A549 (cell line): ENCODE data around the gene CYP19A1. TPM values are rescaled to one million over a fixed set of nuclear protein-coding genes. Genes with fewer than 3 reads are reported as not detected.

ENCODE experiments used
- ATAC-seq, 2 experiments: fragments of 200-7000 bp in 1 of 2; fragments of >200 bp in 1 of 2; cut with Nextera tagmentation in 1 of 2; cut with Tn5 transposase in 1 of 2; 3 replicates each; pipeline versions ENCODE4 v1.8.0 to v1.9.1; 2018 to 2020; ENCODE audit warnings: mild to moderate bottlenecking in 1 of 2, moderate library complexity in 1 of 2
- CTCF ChIA-PET: fragments of 300-600 bp; sonication (Branson Sonifier 250); formaldehyde crosslinking; extraction: SDS; loops from one replicate; lab custom pipeline; 2021; ENCODE audit warnings: antibody characterized with exemption, inconsistent platforms; lab: Yijun Ruan, JAX
- POLR2A ChIA-PET: fragments of 350-600 bp; formaldehyde crosslinking; extraction: SDS; loops from one replicate; lab custom pipeline; 2021; ENCODE audit warnings: antibody characterized with exemption, inconsistent platforms; lab: Yijun Ruan, JAX
- DNase-seq, 2 experiments: peaks; one replicate each; pipeline versions ENCODE4 v3.0.0 to v3.0.0-alpha.2; 2011 to 2016; ENCODE audit warnings: low read depth in 1 of 2, low spot score in 1 of 2
- FAIRE-seq: peaks from 2 replicates; lab custom pipeline; 2011; peaks lifted over from hg19 to GRCh38; lab: Jason Lieb, UNC
- H3K27ac ChIP-seq, 2 experiments: fragments of >200 bp; sonication (Bioruptor Twin); formaldehyde crosslinking; 3 replicates each; pipeline ENCODE4 v1.5.1; 2016 to 2017
- H3K4me1 ChIP-seq: fragments of >200 bp; sonication (Bioruptor Twin); formaldehyde crosslinking; 3 replicates; pipeline ENCODE4 v1.6.1; 2016
- H3K4me2 ChIP-seq: fragments of >200 bp; sonication (Bioruptor Twin); formaldehyde crosslinking; 3 replicates; pipeline ENCODE4 v1.6.1; 2016
- H3K4me3 ChIP-seq: fragments of >200 bp; sonication (Bioruptor Twin); formaldehyde crosslinking; 3 replicates; pipeline ENCODE4 v1.5.1; 2016
- H3K9me3 ChIP-seq: fragments of >200 bp; sonication (Bioruptor Twin); formaldehyde crosslinking; 3 replicates; pipeline ENCODE4 v1.6.1; 2016
- CEBPB ChIP-seq, 2 experiments: fragments of >200 bp in 1 of 2; sonication (Bioruptor Twin) in 1 of 2; formaldehyde crosslinking in 1 of 2; IDR thresholded peaks; 2 replicates each; pipeline ENCODE4 v1.6.1; 2012 to 2016
- EHF ChIP-seq: fragments of 250-450 bp; sonication (Bioruptor Pico); IDR thresholded peaks from 2 replicates; pipeline ENCODE4 v1.5.0; 2020; ENCODE audit warnings: mild to moderate bottlenecking
- ESRRA ChIP-seq: fragments of 150-350 bp; IDR thresholded peaks from 2 replicates; pipeline ENCODE4 v1.6.1; 2014; ENCODE audit warnings: mild to moderate bottlenecking, low read length, borderline replicate concordance
- FOSL2 ChIP-seq, 2 experiments: fragments of 450-650 bp in 1 of 2; fragments of >200 bp in 1 of 2; sonication (Bioruptor Twin) in 1 of 2; formaldehyde crosslinking; IDR thresholded peaks; 2 replicates each; pipeline versions ENCODE4 v1.5.0 to v1.6.1; 2016 to 2020; ENCODE audit warnings: mild to moderate bottlenecking in 1 of 2, moderate library complexity in 1 of 2
- GATA3 ChIP-seq: IDR thresholded peaks from 2 replicates; pipeline ENCODE4 v1.6.1; 2012; ENCODE audit warnings: borderline replicate concordance
- HDAC2 ChIP-seq: fragments of 200-600 bp; sonication (generic); IDR thresholded peaks from 2 replicates; pipeline ENCODE4 v1.6.1; 2016
- HOXA7 ChIP-seq: fragments of 250-450 bp; sonication (Bioruptor Pico); IDR thresholded peaks from 2 replicates; pipeline ENCODE4 v1.5.0; 2020; ENCODE audit warnings: mild to moderate bottlenecking, moderate library complexity
- HOXB5 ChIP-seq: fragments of 250-450 bp; sonication (Bioruptor Pico); IDR thresholded peaks from 2 replicates; pipeline ENCODE4 v1.5.0; 2020; ENCODE audit warnings: mild to moderate bottlenecking, moderate library complexity
- KDM1A ChIP-seq: fragments of 200-600 bp; sonication (generic); IDR thresholded peaks from 2 replicates; pipeline ENCODE4 v1.6.1; 2016; ENCODE audit warnings: low read depth, mild to moderate bottlenecking
- MAFK ChIP-seq: fragments of 450-650 bp; IDR thresholded peaks from 2 replicates; pipeline ENCODE4 v1.6.1; 2014; ENCODE audit not compliant: partially characterized antibody
- MAZ ChIP-seq: fragments of 150-350 bp; IDR thresholded peaks from 2 replicates; pipeline ENCODE4 v1.6.1; 2014; ENCODE audit warnings: antibody characterized with exemption, low read depth, low read length, borderline replicate concordance
- NFE2L2 ChIP-seq: fragments of 150-350 bp; conservative IDR thresholded peaks from 2 replicates; pipeline ENCODE4 v1.6.1; 2014; ENCODE audit warnings: low read length
- POLR2A ChIP-seq: IDR thresholded peaks from 2 replicates; pipeline ENCODE4 v1.6.1; 2012; ENCODE audit warnings: mild to moderate bottlenecking, low read length
- RARB ChIP-seq: fragments of 250-450 bp; sonication (Bioruptor Pico); IDR thresholded peaks from 2 replicates; pipeline ENCODE4 v1.8.0; 2021; ENCODE audit warnings: mild to moderate bottlenecking, moderate library complexity
- RCOR1 ChIP-seq: fragments of 150-350 bp; IDR thresholded peaks from 2 replicates; pipeline ENCODE4 v1.6.1; 2014; ENCODE audit warnings: antibody characterized with exemption, low read length, low read depth
- RFX5 ChIP-seq: fragments of 450-650 bp; IDR thresholded peaks from 2 replicates; pipeline ENCODE4 v1.7.1; 2014; ENCODE audit warnings: antibody characterized with exemption, mild to moderate bottlenecking, moderate library complexity
- RNF2 ChIP-seq: fragments of 200-600 bp; sonication (generic); IDR thresholded peaks from 2 replicates; pipeline ENCODE4 v1.6.1; 2016; ENCODE audit warnings: low read depth, mild to moderate bottlenecking, antibody characterized with exemption, moderate library complexity, borderline replicate concordance
- SREBF2 ChIP-seq: fragments of 450-650 bp; IDR thresholded peaks from 2 replicates; pipeline ENCODE4 v1.6.1; 2014; ENCODE audit warnings: mild to moderate bottlenecking, moderate library complexity
- TFCP2L1 ChIP-seq: fragments of 250-450 bp; sonication (Bioruptor Pico); IDR thresholded peaks from 2 replicates; pipeline ENCODE4 v1.5.0; 2021; ENCODE audit warnings: mild to moderate bottlenecking
- ZC3H11A ChIP-seq: fragments of 450-650 bp; IDR thresholded peaks from 2 replicates; pipeline ENCODE4 v1.6.1; 2014; ENCODE audit warnings: antibody characterized with exemption, mild to moderate bottlenecking
- ZSCAN20 ChIP-seq: fragments of 250-450 bp; sonication (Bioruptor Pico); IDR thresholded peaks from 2 replicates; pipeline ENCODE4 v1.8.0; 2022; ENCODE audit warnings: mild to moderate bottlenecking, moderate library complexity
- WGBS: methylation state at CpG from one replicate; pipeline ENCODE4 v1.1.6; 2017; ENCODE audit errors: missing lambda C conversion rate; 5-methylcytosine and 5-hydroxymethylcytosine counted together
- polyA plus RNA-seq, 4 experiments: library from polyadenylated mRNA; depleted of rRNA in 3 of 4; stranded (reverse); fragments of >200 nt; fragmentation: RNase III in 1 of 4; extraction: RNeasy Plus Mini Kit Qiagen cat#74134 plus additional on column Dnase treatment in 1 of 4; gene quantifications; 2 replicates in 3 of 4; 3 replicates in 1 of 4; pipeline ENCODE4 v1.2.3, GENCODE V29; 2011 to 2017
- TF ChIP-seq, protein P1 (sequence below): fragments of 200-600 bp; sonication (generic); IDR thresholded peaks from 2 replicates; pipeline ENCODE4 v1.6.1; 2016; ENCODE audit warnings: antibody characterized with exemption, mild to moderate bottlenecking, moderate library complexity
- TF ChIP-seq, protein P2 (sequence below): fragments of >200 bp; sonication (Bioruptor Twin); formaldehyde crosslinking; IDR thresholded peaks from 3 replicates; pipeline ENCODE4 v1.5.1; 2016
- TF ChIP-seq, protein P3 (sequence below): IDR thresholded peaks from 2 replicates; pipeline ENCODE4 v1.6.1; 2012; ENCODE audit warnings: low read depth, borderline replicate concordance
- TF ChIP-seq, protein P4 (sequence below): fragments of >200 bp; sonication (Bioruptor Twin); formaldehyde crosslinking; IDR thresholded peaks from 3 replicates; pipeline ENCODE4 v1.6.1; 2016
- TF ChIP-seq, protein P5 (sequence below): IDR thresholded peaks from 2 replicates; pipeline ENCODE4 v1.6.1; 2012
- TF ChIP-seq, protein P6 (sequence below): fragments of >200 bp; sonication (Bioruptor Twin); formaldehyde crosslinking; IDR thresholded peaks from 2 replicates; pipeline ENCODE4 v1.6.1; 2016

CYP19A1 gene
- polyA plus RNA-seq, 2 of the 4 experiments (the other 2 are of a cell fraction), result 0.36 TPM; not detected in 1

DNA sequence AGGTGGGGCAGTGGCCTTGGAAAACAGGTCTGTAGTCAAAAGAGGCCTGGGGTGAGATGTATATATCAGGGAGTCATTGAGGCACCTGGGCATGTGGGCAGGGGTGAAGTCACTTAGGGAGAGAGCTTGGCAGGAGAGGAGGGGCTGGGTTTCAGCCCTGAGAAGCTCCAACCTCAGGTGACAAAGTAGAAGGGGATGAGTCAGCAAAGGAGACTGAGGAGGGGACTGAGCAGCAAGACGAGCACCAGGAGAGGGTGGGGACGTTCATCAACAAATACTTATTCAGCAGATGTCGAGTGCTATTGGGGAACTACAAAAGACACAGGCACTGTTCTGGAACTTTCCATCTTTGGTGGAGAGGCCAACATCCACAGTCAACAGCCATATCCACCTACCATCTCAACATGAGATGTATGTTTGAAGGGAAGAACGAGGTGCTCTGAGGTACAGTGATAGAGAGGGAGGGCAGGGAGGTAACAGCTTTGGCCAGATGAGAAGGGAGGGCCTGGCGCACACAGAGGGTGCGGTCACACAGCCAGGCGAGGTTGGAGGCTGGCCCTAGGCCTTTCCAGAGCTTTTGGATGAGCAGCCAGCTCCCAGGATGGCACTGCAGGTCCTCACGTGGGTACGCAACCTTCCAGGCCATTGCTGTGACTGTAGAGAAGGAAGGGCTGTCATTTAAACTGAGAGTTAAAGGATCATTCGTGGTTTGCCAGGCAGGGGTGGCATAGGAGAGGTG lies 48.7 kb upstream of the CYP19A1 start:
- ChIA-PET POLR2A (no interaction called here), CTCF (interaction anchor here (1.0 to 10.1 kb wide), 5 partner anchors 15 to 224 kb away, joined by 3 to 96 read pairs (median 22); no protein-coding TSS in a partner anchor)
- Histone ChIP-seq H3K9me3 (no peaks in the 10 kb centered on the region), H3K4me3 (no peak overlapping the region), H3K27ac (no peak overlapping the region), H3K4me2 (no peak overlapping the region), H3K4me1 (no peaks in the 10 kb centered on the region)
- WGBS, result 62% methylated on average over 10 of the region's 10 CpGs
- ATAC-seq (no peak), FAIRE-seq (no peak), DNase-seq (no peak)
- no peak for TF ChIP-seq HDAC2
- TF ChIP-seq HOXA7 (CRISPR knock-in tag), result no peak
- TF ChIP-seq MAFK, result peak; percentile 10

DNA sequence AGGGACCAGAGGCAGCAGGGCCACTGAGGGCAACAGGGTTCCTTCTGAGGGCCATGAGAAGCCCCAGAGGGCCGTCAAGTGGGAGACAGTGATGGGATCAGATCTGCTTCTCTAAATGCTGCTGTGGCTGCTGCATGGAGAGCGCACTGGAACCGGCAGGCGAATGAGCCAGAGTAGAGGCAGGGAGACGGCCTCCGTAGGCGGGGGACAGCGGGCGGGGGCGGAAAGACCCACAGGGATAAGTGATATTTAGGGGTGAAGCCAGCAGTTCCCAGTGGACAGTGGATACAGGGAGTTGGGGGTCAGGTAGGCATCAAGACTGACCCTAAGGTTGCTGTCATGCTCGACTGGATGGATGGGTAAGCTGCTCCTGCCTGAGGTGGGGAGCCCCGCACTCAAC lies 48.1 kb upstream of the CYP19A1 start:
- H3K4me2 ChIP-seq, result no peak overlapping the region
- no peak overlapping the region for H3K4me3 ChIP-seq
- no peak for DNase-seq
- no peak for FAIRE-seq
- H3K4me1 ChIP-seq, result no peaks in the 10 kb centered on the region
- H3K9me3 ChIP-seq, result no peaks in the 10 kb centered on the region
- POLR2A ChIA-PET, result no interaction called here
- 83% methylated on average over 12 of the region's 12 CpGs for WGBS
- H3K27ac ChIP-seq, result no peak overlapping the region
- TF ChIP-seq MAZ, result no peak
- no peak for TF ChIP-seq RARB (CRISPR knock-in tag)
- no peak for TF ChIP-seq RFX5
- TF ChIP-seq, protein P1, sequence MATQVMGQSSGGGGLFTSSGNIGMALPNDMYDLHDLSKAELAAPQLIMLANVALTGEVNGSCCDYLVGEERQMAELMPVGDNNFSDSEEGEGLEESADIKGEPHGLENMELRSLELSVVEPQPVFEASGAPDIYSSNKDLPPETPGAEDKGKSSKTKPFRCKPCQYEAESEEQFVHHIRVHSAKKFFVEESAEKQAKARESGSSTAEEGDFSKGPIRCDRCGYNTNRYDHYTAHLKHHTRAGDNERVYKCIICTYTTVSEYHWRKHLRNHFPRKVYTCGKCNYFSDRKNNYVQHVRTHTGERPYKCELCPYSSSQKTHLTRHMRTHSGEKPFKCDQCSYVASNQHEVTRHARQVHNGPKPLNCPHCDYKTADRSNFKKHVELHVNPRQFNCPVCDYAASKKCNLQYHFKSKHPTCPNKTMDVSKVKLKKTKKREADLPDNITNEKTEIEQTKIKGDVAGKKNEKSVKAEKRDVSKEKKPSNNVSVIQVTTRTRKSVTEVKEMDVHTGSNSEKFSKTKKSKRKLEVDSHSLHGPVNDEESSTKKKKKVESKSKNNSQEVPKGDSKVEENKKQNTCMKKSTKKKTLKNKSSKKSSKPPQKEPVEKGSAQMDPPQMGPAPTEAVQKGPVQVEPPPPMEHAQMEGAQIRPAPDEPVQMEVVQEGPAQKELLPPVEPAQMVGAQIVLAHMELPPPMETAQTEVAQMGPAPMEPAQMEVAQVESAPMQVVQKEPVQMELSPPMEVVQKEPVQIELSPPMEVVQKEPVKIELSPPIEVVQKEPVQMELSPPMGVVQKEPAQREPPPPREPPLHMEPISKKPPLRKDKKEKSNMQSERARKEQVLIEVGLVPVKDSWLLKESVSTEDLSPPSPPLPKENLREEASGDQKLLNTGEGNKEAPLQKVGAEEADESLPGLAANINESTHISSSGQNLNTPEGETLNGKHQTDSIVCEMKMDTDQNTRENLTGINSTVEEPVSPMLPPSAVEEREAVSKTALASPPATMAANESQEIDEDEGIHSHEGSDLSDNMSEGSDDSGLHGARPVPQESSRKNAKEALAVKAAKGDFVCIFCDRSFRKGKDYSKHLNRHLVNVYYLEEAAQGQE, result no peak
- no peak for TF ChIP-seq ESRRA
- no peak for TF ChIP-seq RCOR1
- TF ChIP-seq, protein P2, sequence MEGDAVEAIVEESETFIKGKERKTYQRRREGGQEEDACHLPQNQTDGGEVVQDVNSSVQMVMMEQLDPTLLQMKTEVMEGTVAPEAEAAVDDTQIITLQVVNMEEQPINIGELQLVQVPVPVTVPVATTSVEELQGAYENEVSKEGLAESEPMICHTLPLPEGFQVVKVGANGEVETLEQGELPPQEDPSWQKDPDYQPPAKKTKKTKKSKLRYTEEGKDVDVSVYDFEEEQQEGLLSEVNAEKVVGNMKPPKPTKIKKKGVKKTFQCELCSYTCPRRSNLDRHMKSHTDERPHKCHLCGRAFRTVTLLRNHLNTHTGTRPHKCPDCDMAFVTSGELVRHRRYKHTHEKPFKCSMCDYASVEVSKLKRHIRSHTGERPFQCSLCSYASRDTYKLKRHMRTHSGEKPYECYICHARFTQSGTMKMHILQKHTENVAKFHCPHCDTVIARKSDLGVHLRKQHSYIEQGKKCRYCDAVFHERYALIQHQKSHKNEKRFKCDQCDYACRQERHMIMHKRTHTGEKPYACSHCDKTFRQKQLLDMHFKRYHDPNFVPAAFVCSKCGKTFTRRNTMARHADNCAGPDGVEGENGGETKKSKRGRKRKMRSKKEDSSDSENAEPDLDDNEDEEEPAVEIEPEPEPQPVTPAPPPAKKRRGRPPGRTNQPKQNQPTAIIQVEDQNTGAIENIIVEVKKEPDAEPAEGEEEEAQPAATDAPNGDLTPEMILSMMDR, result no peak
- no peak for TF ChIP-seq POLR2A
- TF ChIP-seq RNF2, result no peak
- TF ChIP-seq, protein P3, sequence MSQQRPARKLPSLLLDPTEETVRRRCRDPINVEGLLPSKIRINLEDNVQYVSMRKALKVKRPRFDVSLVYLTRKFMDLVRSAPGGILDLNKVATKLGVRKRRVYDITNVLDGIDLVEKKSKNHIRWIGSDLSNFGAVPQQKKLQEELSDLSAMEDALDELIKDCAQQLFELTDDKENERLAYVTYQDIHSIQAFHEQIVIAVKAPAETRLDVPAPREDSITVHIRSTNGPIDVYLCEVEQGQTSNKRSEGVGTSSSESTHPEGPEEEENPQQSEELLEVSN, result no peak
- no peak for TF ChIP-seq HOXB5 (CRISPR knock-in tag)
- TF ChIP-seq, protein P4, sequence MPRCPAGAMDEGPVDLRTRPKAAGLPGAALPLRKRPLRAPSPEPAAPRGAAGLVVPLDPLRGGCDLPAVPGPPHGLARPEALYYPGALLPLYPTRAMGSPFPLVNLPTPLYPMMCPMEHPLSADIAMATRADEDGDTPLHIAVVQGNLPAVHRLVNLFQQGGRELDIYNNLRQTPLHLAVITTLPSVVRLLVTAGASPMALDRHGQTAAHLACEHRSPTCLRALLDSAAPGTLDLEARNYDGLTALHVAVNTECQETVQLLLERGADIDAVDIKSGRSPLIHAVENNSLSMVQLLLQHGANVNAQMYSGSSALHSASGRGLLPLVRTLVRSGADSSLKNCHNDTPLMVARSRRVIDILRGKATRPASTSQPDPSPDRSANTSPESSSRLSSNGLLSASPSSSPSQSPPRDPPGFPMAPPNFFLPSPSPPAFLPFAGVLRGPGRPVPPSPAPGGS, result no peak
- ATAC-seq, result no peak
- CTCF ChIA-PET, result interaction anchor here (1.0 to 10.1 kb wide), 5 partner anchors 15 to 224 kb away, joined by 3 to 96 read pairs (median 22); no protein-coding TSS in a partner anchor

DNA sequence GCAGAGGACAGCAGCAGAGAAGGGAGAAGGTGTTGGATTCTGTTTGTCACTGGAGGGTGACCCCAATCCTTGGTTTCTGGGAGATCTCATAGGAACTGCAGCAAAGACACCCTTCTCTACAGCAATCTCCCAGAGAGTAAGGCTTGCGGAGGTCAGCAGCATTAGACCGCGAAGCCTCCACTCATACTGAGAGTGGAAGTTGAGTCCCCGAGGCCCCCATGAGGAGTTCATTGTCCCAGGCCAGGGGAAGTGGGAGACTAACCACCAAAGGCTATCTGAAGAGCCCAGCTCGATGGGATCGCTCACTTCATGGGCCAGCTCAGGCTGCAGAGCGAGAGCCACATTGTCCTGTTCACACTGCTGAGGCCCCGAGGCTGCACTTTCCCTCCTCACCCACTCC lies 47.6 kb upstream of the CYP19A1 start:
- WGBS, result 65% methylated on average over 8 of the region's 8 CpGs
- no peak for ATAC-seq
- no peak overlapping the region for H3K4me3 ChIP-seq
- ChIA-PET POLR2A (no interaction called here), CTCF (interaction anchor here (1.0 to 10.1 kb wide), 5 partner anchors 16 to 223 kb away, joined by 3 to 96 read pairs (median 22); no protein-coding TSS in a partner anchor)
- DNase-seq, result no peak
- H3K27ac ChIP-seq, result no peak overlapping the region
- no peak overlapping the region for H3K4me2 ChIP-seq
- H3K4me1 ChIP-seq, result no peaks in the 10 kb centered on the region
- FAIRE-seq, result no peak
- no peaks in the 10 kb centered on the region for H3K9me3 ChIP-seq
- TF ChIP-seq MAZ (no peak), ZC3H11A (no peak), CEBPB (IDR thresholded peaks at IDR 0.05) (no peak), HOXB5 (CRISPR knock-in tag) (no peak), FOSL2 (IDR thresholded peaks at IDR 0.05) (no peak), FOSL2 (CRISPR knock-in tag; IDR thresholded peaks at IDR 0.05) (no peak), SREBF2 (no peak), EHF (CRISPR knock-in tag) (no peak), GATA3 (no peak), ZSCAN20 (CRISPR knock-in tag) (no peak), NFE2L2 (no peak), RARB (CRISPR knock-in tag) (no peak), KDM1A (no peak), TFCP2L1 (CRISPR knock-in tag) (no peak)
- TF ChIP-seq, protein P5, sequence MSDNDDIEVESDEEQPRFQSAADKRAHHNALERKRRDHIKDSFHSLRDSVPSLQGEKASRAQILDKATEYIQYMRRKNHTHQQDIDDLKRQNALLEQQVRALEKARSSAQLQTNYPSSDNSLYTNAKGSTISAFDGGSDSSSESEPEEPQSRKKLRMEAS, result no peak
- TF ChIP-seq, protein P6, sequence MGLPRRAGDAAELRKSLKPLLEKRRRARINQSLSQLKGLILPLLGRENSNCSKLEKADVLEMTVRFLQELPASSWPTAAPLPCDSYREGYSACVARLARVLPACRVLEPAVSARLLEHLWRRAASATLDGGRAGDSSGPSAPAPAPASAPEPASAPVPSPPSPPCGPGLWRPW, result no peak
